ENCODE results near the gene MAP3K10.

Gene MAP3K10

GRCh38 chr19:40175820-40176219 lies 15.4 kb upstream of the MAP3K10 start:
- DNase-seq, result no peak

- no peak for DNase-seq
Observed at GRCh38 chr19:40177286-40178070, 13.7 kb upstream of the MAP3K10 start.

- DNase-seq, result no peak
Observed at GRCh38 chr19:40178756-40179155, 12.5 kb upstream of the MAP3K10 start.

GRCh38 chr19:40184273-40184672 lies 7.0 kb upstream of the MAP3K10 start:
- DNase-seq, result no peak

- DNase-seq, result no peak
Observed at GRCh38 chr19:40191836-40192646, 815 bp downstream of the MAP3K10 start.

GRCh38 chr19:40192758-40193586 lies 1.7 kb downstream of the MAP3K10 start:
- DNase-seq, result no peak

GRCh38 chr19:40193587-40193849 lies 2.3 kb downstream of the MAP3K10 start:
- DNase-seq, result no peak

- no peak for DNase-seq
Observed at GRCh38 chr19:40198272-40198990, 7.2 kb downstream of the MAP3K10 start.

- no peak for DNase-seq
Observed at GRCh38 chr19:40200341-40201099, 9.3 kb downstream of the MAP3K10 start.

GRCh38 chr19:40204381-40204780 lies 13.2 kb downstream of the MAP3K10 start:
- DNase-seq, result no peak

- DNase-seq, result no peak
Observed at GRCh38 chr19:40205760-40206159, 14.5 kb downstream of the MAP3K10 start.

- no peak for DNase-seq
Observed at GRCh38 chr19:40208602-40209001, 17.4 kb downstream of the MAP3K10 start.

GRCh38 chr19:40210889-40211288 lies 19.7 kb downstream of the MAP3K10 start:
- DNase-seq, result no peak

- no peak for DNase-seq
Observed at GRCh38 chr19:40213251-40213829, 22.1 kb downstream of the MAP3K10 start.

GRCh38 chr19:40213882-40214570 lies 22.8 kb downstream of the MAP3K10 start:
- DNase-seq, result no peak

GRCh38 chr19:40214936-40215335 lies 23.7 kb downstream of the MAP3K10 start:
- DNase-seq, result no peak

- no peak for DNase-seq
Observed at GRCh38 chr19:40216013-40216776, 25.0 kb downstream of the MAP3K10 start.

GRCh38 chr19:40216777-40217026 lies 25.5 kb downstream of the MAP3K10 start:
- no peak for DNase-seq

- DNase-seq, result no peak
Observed at GRCh38 chr19:40217027-40217810, 26.0 kb downstream of the MAP3K10 start.
